HG03469 (cell line): ENCODE data around the gene RASA3.
"Not testable (repeated sequence)": the region's sequence is repeated elsewhere in the genome, so short reads cannot be mapped to it uniquely, and the experiment has no call there.

Experiments used
- ATAC-seq: cut with Tn5 transposase; IDR thresholded peaks from one replicate; pipeline ENCODE4 v1.9.1; 2021; ENCODE audit warnings: mild to moderate bottlenecking, moderate library complexity, moderate number of reproducible peaks; ENCODE audit not compliant: unreplicated experiment

The RASA3 gene

GRCh38 chr13:114128624-114129522 lies 3.5 kb downstream of the RASA3 start:
- peak; percentile 55 for ATAC-seq

GRCh38 chr13:114128348-114128623 lies 4.1 kb downstream of the RASA3 start:
- ATAC-seq = no peak

- no peak for ATAC-seq
Measured at GRCh38 chr13:114127473-114128347, 4.7 kb downstream of the RASA3 start.

DNA sequence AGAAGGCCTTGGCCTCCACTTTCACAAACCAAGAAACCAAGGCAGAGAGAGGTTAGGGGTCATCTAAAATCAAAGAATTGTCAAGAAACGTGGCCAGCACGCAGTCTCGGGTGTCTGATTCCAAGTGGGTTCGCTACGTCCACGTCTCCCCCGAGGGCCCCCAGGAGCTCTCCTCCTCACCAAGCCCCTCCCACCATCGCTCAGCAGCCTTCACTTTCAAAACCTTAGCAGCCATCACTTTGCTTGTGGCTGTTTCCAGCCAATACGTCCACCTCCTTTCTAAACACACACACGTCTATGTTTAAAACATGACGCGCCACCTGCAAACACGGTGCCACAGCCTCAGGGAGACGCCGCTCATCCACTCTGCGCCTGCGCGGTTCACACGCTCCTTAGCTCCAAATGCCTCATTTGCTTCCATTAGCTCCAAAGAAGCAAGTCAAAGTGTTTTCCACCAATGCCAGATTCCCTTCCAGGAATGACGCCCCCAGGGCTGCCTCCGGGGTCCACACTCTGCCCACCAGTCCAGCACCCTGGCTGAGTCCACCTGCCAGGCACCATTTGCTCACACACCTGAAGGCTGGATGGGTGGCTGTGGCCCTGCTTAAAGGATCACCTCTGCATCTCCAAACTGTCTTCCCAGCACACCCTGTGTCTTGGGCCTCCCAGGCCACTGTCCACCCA lies 5.5 kb downstream of the RASA3 start:
- no peak for ATAC-seq

DNA sequence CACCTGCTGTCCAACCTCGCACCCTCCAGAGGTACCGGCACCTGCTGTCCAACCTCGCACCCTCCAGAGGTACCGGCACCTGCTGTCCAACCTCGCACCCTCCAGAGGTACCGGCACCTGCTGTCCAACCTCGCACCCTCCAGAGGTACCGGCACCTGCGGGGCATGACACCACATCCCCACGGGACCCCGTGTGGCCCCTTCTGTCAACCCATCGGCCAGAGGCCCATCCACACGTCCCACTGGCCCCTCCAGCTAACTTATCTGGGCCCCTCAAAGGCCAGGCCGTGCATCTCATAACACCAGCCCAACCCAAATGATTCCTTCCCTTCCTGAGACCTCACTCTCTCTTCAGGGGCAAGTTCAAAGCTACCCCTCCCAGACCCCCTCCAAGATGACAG lies 6.3 kb downstream of the RASA3 start:
- not testable (repeated sequence) for ATAC-seq

- no peak for ATAC-seq
Measured at GRCh38 chr13:114125589-114125988, 6.8 kb downstream of the RASA3 start.

DNA sequence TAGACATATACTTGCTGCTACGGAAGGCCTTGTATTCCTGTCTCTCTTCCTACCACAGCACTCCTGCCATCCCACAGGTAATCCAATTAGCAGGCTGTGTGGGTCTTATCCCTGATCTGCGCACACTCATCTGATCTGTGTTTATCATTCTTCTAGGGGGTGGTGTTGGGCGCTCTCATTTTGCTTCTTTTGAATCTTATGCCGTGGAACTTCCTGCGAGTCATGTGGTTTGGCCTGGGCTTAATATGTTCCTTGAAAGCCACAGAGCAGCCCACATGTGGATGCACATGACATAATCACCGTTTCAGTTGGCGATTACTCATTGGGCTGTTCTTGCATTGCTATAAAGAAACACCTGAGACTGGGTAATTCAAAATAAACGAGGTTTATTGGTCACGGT lies 7.5 kb downstream of the RASA3 start:
- no peak for ATAC-seq

GRCh38 chr13:114124431-114124830 lies 8.0 kb downstream of the RASA3 start:
- no peak for ATAC-seq

DNA sequence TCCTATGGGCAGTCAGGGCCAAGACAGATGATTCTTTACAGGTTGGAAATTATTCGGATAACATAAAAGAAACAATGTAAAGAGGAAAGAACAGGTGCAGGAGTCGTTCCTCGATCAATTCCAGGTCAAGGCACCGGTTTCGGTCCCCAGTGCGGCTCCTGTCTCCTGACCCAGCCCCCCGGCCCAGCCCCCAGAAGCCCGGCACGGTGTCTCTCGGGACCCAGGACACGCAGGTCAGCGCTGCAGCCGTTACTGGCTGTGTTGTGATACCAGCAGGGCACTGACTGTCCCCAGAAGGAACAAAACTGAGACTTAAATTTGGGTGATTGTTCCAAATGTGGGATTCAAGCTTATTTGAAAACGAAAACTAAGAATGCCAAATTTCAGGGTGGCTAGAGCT lies 8.5 kb downstream of the RASA3 start:
- ATAC-seq = no peak

DNA sequence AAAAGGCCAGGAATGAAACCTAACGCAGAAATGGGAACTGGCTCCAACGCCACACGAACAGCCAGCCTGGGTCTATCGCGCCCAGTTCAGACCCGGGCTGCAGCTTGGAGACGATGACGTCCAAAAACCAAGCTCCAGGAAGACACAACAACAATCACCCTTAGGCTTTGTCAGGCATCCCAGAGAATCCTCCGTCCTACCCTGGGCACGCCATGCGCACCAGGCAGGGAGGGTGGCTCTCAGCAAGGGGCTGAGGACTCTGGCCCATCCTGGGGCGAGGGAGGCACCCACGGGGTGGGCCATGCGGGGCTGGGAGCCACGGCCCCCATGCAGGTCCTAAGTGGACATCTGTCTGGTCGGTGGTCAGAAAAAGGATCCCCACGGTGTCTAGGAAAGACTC lies 9.0 kb downstream of the RASA3 start:
- ATAC-seq = no peak

DNA sequence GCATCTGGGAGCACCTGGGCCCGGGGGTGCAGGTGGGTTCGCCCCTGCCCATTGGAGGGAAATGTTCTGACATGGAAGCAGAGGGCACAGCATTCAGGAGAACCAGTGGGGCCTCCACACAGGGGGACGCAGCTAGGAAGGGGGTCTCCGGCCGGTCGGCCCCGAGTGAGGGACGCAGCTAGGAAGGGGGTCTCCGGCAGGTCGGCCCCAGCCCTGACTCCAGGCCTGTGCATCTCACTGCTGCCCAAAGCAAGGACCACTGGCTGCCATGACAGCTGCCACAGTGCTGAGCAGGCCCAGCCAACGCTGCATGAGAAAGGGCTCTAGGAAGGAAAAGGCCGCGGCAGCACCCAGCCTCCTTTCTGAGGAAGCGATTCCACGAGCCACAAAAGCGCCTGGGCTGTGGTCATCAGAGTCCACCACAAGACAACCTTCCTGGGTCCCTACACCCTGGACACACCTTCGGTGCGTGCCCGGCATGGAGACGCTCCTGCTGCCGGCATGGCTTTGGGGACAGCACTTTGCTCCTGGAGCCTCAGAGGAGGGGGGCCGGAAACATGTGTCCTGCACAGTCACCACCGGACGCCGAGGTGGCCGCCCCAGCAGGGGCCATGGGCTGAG lies 9.7 kb downstream of the RASA3 start:
- no peak for ATAC-seq

- no peak for ATAC-seq
Measured at GRCh38 chr13:114122127-114122511, 10.3 kb downstream of the RASA3 start.

DNA sequence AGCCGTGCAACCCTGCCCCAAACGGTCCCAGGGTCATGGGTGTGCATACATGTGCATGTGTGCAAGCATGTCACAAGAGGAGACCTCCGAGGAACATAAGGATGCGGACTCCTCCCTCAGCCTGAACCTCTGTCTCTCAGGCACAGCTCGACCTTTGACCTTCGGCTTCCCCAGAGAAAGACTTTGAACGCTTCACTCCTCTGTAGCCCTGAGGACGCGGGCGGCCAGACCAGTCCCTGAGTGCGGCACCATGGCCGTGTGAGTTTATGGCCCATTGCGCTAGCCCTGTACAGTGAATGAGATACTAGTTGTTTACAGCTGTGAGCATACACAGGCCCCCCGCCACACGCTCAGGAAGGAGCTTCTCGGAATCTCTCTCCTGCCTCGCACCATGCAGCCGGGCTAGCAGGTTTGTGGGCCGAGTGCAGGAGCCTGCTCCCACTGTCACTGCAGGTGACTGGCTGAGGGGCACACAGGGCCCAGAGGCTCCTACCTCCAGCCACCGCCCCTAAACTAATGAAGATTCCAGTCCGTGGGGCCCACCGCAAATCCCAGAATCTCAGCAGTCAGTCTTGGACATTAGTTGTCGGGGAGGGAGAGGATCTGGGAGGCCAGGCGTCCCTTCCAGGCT lies 10.8 kb downstream of the RASA3 start:
- no peak for ATAC-seq

DNA sequence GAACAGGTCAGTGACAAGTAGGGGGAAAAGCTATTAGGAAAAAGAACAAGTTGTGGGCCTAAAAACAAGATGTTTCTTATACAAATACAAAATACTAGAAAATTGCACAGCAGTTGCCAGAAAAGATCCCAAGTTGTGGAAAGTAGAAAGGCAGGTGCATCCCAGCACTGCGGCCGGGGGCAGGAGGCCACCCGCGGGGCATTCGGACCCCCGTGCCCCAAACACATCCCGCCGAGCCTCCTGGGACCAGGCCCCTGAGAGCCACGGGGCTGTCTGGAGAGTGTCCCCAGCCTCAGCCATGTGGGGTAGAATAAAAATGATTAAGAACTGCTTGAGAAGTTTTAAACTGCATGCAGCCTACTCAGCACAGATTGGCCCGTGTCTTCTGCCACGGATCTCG lies 11.4 kb downstream of the RASA3 start:
- ATAC-seq = no peak

- no peak for ATAC-seq
Measured at GRCh38 chr13:114120591-114121011, 11.8 kb downstream of the RASA3 start.

GRCh38 chr13:114119196-114119595 lies 13.2 kb downstream of the RASA3 start:
- ATAC-seq = no peak

DNA sequence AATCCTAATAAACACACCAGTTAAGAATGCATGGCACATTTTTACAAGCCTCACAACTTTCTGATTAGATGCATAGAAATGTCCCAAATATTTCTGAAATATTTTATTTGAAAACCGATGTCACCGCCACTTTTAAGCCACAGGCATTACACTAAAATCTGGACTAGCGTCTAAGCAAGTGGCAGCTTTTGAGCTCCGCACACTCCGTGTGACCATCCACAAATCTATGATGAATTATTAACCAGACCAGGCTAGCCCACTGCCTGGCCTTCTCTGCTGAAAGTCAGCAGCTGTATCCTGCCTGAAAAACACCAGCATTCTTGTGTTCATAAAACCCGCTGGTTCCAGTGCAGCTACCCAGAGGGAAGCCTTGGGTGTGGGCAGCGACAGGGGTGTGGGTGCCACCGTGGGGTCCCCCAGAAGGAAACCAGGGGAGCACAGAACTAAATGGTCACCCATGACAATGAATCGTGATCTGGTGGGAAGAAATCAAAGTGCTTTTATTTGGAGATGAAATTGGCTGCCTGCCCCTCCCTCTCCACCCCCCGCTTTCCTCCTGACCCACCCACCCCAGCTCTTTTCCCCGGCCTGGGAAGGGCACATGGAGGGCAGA lies 13.8 kb downstream of the RASA3 start:
- no peak for ATAC-seq

GRCh38 chr13:114118086-114118485 lies 14.3 kb downstream of the RASA3 start:
- ATAC-seq = no peak

- not testable (repeated sequence) for ATAC-seq
Measured at GRCh38 chr13:114117341-114117874, 15.0 kb downstream of the RASA3 start.

GRCh38 chr13:114116734-114117133 lies 15.7 kb downstream of the RASA3 start:
- no peak for ATAC-seq
